ENCODE data around the gene FAM237B.

Gene FAM237B

GRCh38 chr7:90290244-90291113 lies 30.6 kb downstream of the FAM237B start:
- DNase-seq, result no peak

- DNase-seq, result no peak
These were observed 33.0 kb downstream of the FAM237B start for GRCh38 chr7:90288154-90288553.

- DNase-seq, result no peak
These were observed 44.9 kb downstream of the FAM237B start for GRCh38 chr7:90276033-90276728.

GRCh38 chr7:90274161-90274560 lies 46.9 kb downstream of the FAM237B start:
- DNase-seq, result no peak

- no peak for DNase-seq
These were observed 48.9 kb downstream of the FAM237B start for GRCh38 chr7:90272242-90272641.

GRCh38 chr7:90271753-90272152 lies 49.4 kb downstream of the FAM237B start:
- no peak for DNase-seq

- DNase-seq, result no peak
These were observed 50.5 kb downstream of the FAM237B start for GRCh38 chr7:90270431-90271178.

- no peak for DNase-seq
These were observed 51.9 kb downstream of the FAM237B start for GRCh38 chr7:90269163-90269562.

- DNase-seq, result no peak
These were observed 53.7 kb downstream of the FAM237B start for GRCh38 chr7:90267263-90267858.

GRCh38 chr7:90266808-90267207 lies 54.3 kb downstream of the FAM237B start:
- no peak for DNase-seq
